HG02840 (cell line): ENCODE results near the gene ZG16B.

Experiments
- ATAC-seq: cut with Tn5 transposase; IDR thresholded peaks from one replicate; pipeline ENCODE4 v1.9.1; 2021; ENCODE audit warnings: mild to moderate bottlenecking, moderate library complexity, moderate number of reproducible peaks; ENCODE audit not compliant: unreplicated experiment, low FRiP score

Gene ZG16B

GRCh38 chr16:2840914-2841313, 10.8 kb downstream of the ZG16B start:
- no peak for ATAC-seq

- ATAC-seq: no peak
Measured at GRCh38 chr16:2841606-2842339, 11.7 kb downstream of the ZG16B start.

GRCh38 chr16:2842340-2843000, 12.4 kb downstream of the ZG16B start:
- no peak for ATAC-seq

GRCh38 chr16:2843526-2843925, 13.4 kb downstream of the ZG16B start:
- no peak for ATAC-seq

GRCh38 chr16:2845116-2845515, 15.0 kb downstream of the ZG16B start:
- ATAC-seq: no peak

GRCh38 chr16:2846511-2847310, 16.6 kb downstream of the ZG16B start:
- no peak for ATAC-seq

- no peak for ATAC-seq
Measured at GRCh38 chr16:2848933-2849725, 19.0 kb downstream of the ZG16B start.

GRCh38 chr16:2852003-2852730, 22.1 kb downstream of the ZG16B start:
- ATAC-seq: no peak

GRCh38 chr16:2852731-2853507, 22.8 kb downstream of the ZG16B start:
- no peak for ATAC-seq

- no peak for ATAC-seq
Measured at GRCh38 chr16:2853531-2854073, 23.5 kb downstream of the ZG16B start.

- no peak for ATAC-seq
Measured at GRCh38 chr16:2854700-2855309, 24.7 kb downstream of the ZG16B start.

- no peak for ATAC-seq
Measured at GRCh38 chr16:2855536-2855935, 25.4 kb downstream of the ZG16B start.

- no peak for ATAC-seq
Measured at GRCh38 chr16:2856061-2856670, 26.1 kb downstream of the ZG16B start.

GRCh38 chr16:2856686-2857450, 26.8 kb downstream of the ZG16B start:
- ATAC-seq: no peak

- ATAC-seq: no peak
Measured at GRCh38 chr16:2857451-2858244, 27.5 kb downstream of the ZG16B start, which contains the start of gene PRSS22. TSS of gene PRSS22 (minus strand) at chr16:2858170. CDS start at chr16:2858104, 66 bp downstream.

- ATAC-seq: no peak
Measured at GRCh38 chr16:2858245-2859025, 28.3 kb downstream of the ZG16B start.
